GM12874 (cell line): ENCODE results near the gene PPOX.

Experiments used
- TF ChIP-seq, protein P1 (sequence below): IDR thresholded peaks from 2 replicates; pipeline ENCODE4 v1.5.1; 2011; ENCODE audit warnings: low read depth, mild to moderate bottlenecking, control low read depth, low read length, moderate library complexity; ENCODE audit not compliant: insufficient read depth

Gene PPOX

DNA sequence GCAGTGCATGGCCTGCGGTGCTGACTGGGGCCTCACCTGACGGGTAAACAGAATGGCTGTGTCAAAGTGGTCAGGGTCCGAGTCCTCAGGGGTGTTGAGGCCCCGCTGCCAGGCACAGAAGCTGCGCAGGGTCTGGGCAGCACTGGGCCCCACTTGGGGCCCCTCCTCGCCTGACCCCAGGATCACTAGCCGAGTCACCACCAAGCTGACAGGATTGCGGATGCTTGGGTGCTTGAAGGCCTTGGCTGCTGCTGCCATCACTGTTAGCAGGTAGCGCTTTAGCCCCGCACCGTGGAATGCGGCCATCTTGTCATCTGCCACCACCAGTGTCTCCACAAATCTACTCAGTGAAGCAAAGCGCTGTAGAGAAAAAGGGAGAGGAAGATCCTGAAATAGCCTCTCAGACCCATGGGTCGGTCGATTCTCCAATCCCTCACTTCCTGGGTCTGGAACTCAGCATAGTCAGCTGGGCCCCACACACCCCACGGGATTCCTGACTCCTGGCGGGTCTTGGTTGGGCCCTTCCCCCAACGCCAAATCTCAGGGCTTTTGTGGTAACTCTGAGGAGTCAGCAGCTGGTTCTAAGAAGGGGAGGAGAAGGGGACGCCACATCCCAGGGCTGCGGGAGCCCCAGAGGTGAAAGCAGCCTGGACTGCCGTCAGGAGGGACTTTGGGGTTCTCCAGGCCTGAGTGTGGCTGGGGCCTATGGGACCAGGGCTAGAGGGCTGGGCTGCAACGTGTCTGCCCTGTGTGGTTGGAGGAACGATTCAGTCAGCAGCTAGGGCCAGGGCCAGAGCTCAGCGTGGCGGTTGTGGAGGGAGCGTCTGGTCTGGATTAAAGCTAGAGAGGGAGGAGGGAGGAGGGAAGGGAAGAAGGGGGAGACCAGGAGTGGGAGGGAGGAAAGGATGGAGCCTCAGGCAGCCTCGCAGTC, 30.6 kb downstream of the PPOX start:
- TF ChIP-seq, protein P1, sequence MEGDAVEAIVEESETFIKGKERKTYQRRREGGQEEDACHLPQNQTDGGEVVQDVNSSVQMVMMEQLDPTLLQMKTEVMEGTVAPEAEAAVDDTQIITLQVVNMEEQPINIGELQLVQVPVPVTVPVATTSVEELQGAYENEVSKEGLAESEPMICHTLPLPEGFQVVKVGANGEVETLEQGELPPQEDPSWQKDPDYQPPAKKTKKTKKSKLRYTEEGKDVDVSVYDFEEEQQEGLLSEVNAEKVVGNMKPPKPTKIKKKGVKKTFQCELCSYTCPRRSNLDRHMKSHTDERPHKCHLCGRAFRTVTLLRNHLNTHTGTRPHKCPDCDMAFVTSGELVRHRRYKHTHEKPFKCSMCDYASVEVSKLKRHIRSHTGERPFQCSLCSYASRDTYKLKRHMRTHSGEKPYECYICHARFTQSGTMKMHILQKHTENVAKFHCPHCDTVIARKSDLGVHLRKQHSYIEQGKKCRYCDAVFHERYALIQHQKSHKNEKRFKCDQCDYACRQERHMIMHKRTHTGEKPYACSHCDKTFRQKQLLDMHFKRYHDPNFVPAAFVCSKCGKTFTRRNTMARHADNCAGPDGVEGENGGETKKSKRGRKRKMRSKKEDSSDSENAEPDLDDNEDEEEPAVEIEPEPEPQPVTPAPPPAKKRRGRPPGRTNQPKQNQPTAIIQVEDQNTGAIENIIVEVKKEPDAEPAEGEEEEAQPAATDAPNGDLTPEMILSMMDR: no peak

DNA sequence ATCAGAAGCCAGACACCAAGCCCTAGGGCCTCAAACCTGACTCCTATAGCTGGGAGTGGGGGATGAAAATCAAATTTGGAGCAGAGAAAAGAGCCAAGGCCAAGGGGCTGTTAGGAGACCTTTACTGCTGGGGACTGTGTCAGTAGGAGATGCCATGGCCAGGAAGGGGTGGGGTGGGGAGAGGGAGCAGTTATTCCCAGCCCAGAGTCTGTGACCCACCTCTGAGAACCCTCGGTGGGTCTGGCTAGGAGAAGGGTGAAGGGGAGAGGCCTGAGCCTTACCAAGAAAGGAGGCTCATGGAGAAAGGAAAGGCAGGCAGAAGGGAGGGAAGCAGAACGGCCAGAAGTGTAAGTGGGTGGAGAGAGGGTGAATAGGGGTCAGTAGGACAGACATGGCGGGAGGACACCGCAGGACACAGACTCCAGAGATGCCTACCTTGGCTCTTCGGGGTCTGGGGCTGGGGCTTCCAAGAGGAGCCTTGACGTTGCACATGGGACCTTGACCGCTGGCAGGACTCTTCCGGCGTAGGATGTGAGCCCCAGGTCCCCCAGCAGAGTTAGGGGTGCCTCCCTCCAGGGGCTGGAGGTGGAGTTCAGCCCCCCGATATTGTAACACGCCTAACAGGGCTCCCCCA, 31.5 kb downstream of the PPOX start:
- TF ChIP-seq, protein P1: no peak

DNA sequence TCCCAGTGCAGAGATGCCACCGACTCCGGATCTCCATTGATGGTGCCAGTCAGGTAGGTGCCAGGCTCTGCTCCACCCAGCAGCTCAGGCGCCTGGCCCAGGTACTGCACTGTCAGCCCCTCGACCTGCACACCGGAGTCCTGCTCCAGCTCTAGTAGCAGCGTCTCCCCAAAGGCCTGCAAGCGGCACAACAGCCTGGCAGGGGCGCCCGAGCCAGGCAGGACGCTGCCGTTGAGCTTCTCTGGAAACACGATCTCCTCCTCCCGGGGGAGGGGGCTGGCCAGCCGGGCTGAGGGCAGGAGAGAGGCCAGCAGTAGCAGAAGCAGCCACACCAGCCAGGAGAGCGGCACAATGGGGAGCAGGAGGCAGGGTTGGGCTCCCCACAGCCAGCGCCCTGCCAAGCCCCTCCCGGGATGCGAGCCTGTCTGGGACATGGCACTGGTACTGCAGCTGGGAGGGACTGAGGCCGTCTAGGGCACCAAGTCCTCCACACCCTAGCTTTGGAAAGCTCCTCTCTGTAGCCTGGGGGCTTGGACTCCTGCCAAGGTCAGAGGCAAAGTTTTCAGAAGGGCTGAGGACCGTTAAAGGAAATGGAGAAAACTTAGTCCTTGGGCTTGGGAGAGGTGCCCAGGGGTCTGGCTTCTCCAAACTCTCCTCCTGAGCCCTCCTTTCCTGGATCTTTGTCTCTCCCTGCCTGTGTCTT, 32.1 kb downstream of the PPOX start:
- TF ChIP-seq, protein P1: no peak

DNA sequence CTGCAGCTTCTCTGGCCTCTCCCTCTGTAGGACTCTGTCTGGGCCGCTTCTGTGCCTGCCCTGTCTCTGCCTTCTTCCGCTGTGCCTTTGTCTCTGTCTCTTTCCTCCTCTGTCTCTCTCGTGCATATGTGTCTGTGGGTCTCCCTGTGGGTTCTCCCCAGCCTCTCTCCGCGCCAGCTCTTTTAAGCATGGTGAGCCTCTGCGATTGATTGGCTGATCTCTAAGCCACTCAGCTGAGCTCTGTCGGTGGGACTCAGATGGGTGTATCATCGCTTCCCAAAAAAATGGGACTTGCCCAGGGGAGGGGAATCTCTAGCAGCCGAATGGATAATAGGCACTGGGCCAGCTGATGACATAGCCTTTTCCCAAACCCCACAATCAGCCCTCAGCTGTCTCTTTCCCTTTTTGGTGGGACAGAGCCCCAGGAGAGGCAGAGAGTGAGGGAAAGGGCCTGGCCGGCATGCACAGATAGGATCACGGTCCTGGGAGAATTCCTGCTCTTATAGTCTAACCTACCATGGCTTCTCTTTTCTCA, 32.7 kb downstream of the PPOX start, which contains the start of gene ADAMTS4:
Gene ADAMTS4, minus strand, starts transcription at position 158 of the 535 bp plus-strand sequence. CDS start 427 bp downstream, outside the sequence.
- TF ChIP-seq, protein P1: no peak

DNA sequence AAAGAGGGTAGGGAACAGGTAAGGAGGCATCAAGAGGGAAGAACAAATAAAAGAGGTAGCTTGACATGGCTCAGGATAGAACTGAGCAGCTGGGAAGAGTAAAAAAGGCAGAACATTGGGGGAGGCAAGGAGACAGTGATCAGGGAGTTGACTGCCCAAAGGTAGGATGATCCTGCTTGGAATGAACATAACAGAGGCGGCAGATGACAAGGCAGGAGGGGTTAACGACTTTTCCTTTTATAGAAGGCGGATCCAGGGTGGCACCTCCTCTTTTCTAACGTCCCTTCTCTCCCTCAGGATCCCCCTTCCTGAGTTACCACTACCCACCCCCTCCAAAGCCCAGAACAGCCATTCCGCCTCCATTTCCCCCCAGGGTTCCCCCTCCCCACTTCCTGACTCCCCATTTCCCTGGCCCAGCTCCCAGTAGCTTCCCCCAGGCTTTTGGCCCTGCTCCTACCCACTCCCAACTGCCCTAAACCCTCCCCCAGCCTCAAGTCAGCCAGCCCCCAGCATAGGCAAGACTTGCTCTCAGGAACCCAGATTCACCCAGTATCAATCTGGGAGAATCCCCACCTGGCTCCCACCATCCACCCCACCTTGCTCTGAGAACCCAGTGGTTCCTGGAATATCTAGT, 33.4 kb downstream of the PPOX start:
- TF ChIP-seq, protein P1: no peak

DNA sequence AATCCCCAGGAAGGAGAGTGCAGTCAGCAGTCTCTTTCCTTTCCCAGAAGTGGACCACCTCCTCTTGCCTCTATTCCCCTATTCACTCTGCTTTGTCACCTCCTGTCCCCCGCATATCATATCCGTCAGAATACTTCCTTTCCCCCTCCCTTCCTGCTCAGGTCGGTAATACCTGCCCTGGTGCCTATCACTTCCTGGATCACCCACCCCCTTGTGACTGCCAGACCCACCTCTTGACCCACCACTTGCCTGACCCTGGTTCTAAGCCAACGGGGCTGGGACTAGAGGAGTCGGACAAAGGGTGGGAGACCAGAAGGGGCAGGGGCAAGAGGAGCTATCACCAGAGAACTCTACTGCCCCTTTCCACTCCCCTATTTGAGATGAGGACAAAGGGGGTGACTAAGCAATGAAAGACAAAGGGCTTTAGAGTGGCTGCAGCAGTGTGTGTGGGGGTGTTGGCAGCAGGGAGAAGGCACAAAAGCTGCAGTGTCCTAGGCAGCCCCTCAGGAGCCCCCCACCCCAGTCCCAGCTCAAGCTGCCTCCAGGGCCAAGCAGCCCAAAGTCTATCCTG, 34.3 kb downstream of the PPOX start:
- TF ChIP-seq, protein P1: no peak
